Activated naive CD4-positive, alpha-beta T cell (primary cell): ENCODE results near the gene LACTB.

ENCODE experiments used
- DNase-seq, 4 experiments: peaks; one replicate each; lab custom pipeline; 2025; lab: John Stamatoyannopoulos, UW

Gene LACTB

DNA sequence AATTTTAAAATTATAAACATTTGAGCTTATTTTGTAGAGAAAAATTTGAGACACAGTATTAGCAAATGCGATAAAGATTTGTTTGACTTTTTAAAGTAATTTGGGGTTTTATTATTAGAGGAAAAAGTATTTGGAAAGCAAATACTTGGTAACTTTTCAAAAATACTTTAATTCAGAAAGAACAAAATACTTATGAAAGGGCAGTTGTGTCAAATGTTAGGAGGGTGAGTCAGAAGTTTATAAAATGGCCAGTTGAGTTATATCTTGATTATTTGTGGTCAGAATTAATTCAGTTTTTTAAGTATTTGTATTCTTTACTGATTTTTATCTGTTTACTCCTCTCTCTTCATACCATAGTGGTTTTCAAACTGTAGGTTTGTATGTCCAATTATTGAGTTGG is 12.1 kb downstream of the LACTB start:
- no peak for DNase-seq

DNA sequence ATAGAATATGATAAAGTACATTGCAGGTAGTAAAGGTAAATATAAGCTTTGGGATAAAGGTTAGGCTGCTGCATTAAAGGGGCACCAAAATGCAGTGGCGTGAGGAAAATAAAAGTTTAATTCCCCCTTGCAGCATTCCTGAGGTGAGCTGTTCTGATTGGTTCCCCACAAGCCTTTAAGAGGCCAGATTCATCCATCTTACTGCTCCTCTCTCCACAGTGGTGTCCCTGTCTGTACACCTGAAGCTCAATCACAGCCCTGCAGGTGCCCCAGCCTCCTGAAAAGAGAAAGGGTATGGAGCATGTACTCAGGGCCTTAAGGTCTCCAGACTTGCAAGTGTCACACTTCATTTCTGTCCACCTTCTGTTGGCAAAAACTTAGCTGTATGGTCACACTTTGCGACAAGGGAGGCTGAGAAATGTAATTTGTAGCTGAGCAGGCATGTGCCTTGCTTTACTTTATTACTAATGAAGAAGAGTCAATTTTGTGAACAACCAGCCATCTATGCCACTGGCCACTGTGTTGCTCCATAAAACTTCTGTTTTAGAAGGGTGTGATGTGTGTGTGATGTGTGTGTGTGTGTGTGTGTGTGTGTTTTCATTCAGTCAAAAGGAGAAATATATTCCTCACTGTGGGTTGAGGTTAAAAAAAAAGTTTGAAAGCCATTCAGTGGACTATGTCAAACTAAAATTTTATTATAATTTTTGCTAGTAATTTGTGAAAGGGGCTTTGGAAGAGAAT is 12.8 kb downstream of the LACTB start:
- DNase-seq, result no peak

GRCh38 chr15:63135281-63135680 is 13.6 kb downstream of the LACTB start:
- DNase-seq, result no peak

GRCh38 chr15:63135804-63136203 is 14.1 kb downstream of the LACTB start:
- no peak for DNase-seq

DNA sequence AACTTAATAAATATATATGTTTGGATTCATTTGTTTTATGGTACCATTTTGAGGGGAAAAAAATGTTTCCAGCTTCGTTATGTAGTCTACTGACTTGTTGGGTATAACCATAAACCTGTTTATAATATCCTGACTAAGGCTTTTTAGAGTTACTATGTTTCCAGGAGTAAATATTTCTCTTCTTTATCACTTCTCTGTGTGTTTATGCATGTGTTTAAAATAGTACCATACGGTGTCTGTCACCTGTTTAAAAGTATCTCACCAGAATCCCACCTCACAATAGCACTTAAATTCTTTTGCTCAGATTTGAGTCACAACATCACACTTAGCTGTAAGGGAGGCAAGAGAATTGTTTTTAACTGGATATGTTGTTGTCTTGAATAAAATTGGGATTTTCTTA is 15.1 kb downstream of the LACTB start:
- DNase-seq, result no peak

DNA sequence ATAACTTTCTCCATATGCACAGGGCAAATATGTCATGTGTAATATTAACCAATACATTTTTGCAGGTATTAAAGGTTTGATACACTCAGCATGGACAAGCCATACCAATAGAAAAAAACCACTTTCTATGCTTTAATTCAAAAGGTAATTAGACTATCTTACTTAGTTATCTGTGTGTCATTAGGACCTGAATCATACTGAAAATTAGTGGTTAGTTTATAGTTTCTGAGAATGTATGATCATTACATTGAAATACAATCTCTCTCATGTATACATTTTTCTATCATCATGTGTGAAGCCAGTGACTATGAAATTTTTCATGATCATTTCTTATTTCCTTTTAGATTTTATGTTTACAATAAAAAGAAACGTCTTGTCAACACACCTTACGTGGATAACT is 19.3 kb downstream of the LACTB start:
- no peak for DNase-seq

DNA sequence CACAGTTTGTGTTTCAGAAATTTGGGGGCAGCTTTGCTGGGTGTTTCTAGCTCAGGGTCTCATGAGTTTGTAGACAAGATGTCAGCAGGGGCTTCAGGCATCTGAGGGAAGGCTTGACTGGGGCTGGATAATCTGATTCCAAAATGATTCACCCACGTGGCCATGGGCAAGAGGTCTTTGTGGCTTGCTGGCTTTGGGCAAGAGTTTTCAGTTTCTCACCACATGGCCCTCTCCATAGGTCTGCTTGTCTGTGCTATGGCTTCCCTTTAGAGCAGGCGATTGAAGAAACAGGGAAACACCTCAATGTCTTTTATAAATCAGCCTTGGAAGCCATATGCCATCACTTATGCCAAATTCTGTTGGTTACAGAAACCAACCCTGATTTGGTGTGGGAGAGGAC is 23.8 kb downstream of the LACTB start:
- no peak for DNase-seq

DNA sequence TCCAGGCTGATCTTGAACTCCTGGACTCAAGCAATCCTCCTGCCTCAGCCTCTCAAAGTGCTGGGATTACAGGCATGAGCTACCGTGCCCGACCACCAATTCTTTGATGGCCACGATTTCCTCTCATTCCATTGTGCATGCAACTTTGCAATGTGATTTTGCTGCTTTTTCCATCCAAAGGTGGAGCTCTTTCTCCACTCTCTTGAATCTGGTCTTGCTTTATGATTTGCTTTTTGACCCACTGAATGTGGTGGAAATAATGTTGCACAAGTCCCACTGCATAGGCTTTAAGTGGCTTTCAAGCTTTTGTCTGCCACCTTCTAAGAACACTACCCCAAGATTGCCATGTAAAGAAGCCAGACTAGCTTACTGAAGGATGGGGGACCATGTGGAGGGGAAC is 25.0 kb downstream of the LACTB start:
- DNase-seq, result no peak

DNA sequence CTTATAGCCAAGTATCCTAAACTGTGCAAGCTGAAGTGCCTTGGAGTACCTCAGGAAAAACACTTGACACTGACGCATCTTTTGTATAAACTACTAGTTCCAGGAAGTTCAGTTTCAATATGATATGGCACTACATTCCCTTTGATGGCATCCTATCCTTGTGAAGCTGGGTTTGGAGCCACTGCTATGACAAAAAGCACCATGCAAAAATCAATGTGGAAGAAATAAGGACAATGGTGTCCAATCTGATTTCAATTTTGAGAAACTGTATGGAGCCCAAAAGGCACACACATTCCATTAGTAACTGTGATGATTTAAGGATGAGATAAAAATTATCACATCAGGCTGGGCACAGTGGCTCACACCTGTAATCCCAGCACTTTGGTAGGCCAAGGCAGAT is 30.0 kb downstream of the LACTB start:
- no peak for DNase-seq

DNA sequence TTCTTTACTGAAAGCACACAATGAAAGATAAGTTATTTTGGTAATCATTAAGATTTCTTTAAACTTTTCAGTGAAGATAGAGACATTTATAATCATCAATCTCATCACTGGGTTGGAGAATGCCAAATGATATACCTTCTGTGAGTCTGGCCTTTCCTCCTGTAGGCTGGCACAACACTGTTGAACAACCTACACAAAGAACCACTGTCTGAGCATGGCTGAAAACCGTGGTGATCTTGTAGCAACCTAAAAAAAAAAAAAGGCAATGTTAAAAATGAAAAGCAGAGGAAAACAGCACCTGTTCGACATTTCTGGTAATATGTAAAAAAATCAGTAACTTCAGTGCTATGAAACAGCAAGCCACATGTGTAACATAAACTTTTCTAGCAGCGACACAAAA is 33.8 kb downstream of the LACTB start:
- DNase-seq, result no peak

- no peak for DNase-seq
Observed at GRCh38 chr15:63156086-63156710, 34.5 kb downstream of the LACTB start.

DNA sequence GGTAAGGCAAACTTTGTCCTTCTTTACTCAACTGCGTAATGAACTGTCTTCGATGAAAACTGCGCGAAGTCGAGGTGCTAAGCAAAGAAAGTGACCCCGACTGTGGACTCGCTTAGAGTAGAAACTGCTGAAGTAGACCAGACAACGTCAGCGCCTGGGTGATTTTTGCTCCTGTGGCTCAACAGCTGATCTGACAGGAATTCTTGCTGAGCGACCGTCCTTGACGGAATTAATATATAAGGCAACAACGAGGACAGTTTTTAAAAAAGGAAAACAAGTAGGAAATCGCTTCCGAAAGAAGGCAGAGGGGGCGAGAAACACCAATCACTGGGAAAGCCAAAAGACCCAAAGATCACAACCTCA is 35.1 kb downstream of the LACTB start:
- DNase-seq, result no peak

DNA sequence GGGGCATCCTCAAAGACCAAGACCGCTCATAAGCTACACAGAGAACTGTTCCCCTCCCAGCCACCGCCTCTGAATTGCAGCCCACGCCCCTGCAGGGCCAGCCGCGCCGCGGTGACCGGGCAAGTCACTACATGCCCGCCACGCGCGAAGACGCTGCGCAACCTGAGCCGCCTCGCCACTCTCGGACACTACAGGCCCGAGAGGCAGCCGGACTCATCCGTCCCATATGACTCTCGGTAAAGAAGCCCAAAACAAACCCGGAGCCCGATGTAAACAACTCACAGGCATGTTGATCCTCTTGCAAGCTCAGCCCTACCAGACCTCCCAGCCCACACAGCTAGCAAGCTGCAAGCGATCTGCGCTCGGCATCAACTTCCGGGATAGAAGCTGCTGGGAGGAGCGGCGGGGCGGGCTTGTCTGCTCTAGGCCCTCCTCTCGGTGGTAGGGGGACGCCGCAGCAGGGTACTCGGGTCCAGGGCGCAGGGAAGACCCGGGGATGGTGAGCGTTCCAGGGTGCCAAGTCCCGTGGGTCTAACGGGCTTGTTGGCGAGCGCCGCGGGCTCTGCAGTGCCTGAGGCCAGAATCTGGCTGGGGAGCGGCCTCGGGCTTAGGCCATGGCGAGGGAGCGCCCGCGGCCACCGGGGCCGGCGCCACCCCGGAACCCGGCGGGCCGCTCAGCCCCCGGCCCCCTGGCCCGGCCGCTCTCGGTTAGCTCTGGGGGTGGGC is 35.6 kb downstream of the LACTB start, which contains the start of gene RPS27L:
RPS27L (minus strand) TSS at position 360 of the 726 bp plus-strand sequence; CDS start at position 288, 72 bp downstream.
- peak; percentile 56 to 81 (median 68) for DNase-seq

DNA sequence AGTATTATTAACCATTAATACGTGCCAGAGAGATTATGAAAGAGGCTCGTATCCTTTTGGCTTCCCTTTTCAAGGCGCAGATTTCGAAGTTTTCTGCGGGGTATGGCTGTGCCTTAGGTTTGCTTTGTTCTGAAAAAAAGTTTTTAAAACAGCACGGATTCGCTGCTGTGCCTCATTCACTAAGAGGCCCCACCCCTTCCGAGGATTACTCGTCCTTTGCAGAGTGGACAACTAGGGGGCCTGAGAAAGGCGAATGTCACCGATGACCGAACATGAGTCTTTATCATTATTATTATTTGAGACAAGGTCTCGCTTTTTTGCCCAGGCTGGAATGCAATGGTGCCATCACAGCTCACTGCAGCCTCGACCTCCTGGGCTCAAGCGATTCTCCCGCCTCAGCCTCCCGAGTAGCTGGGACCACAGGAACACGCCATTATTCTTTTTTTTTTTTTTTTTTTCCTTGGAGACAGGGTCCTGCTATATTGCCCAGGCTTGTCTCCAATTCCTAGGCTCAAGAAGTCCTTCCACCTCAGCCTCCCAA is 36.3 kb downstream of the LACTB start:
- no peak for DNase-seq

- no peak for DNase-seq
Observed at GRCh38 chr15:63160638-63161037, 39.0 kb downstream of the LACTB start.

DNA sequence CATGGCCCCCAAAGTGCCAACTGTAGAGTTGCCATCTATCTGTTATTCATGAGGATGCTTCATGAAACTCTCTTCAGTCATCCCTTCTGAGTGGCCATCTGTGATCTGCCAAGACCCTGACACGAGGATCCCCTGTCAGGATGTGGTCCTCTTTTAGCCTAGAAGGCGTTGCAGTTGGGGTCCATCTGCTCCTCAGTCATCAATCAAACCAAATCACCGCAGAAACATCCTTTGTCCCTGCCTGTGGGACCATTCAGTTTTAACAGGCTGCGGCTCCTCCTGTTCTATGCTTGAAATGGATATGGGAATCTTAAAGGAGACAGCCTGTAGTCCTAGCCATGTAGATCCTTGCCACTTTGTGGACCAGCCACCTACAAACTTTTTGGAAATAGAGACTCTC is 41.6 kb downstream of the LACTB start:
- DNase-seq, result no peak

DNA sequence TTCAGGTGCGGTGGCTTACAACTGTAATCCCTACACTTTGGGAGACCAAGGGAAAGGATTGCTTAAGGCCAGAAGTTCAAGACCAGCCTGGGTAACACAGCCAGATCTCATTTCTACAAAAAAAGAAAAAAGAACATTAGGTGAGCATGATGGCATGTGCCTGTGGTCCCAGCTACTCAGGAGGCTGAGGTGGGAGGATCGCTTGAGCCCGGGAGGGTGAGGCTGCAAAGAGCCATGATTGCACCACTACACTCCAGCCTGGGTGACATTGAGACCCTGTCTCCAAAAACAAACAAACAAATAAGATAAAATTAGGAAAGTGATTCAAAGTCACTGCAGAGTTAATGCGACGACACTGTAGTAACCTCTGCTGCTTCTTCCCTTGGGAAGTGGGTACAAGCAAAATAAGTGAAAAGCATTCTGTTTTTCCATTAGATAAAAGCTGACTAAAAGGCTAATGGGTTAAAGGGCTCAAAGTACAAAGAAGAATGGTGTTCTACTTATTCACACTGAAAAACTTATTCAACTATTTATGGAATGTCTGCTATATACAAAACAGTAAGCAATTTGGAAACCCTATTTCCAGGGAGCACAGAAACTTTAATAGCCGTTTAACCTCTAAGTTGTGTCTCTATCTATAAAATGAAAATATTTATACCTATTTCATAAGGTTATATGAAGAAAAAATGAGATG is 43.7 kb downstream of the LACTB start:
- no peak for DNase-seq

DNA sequence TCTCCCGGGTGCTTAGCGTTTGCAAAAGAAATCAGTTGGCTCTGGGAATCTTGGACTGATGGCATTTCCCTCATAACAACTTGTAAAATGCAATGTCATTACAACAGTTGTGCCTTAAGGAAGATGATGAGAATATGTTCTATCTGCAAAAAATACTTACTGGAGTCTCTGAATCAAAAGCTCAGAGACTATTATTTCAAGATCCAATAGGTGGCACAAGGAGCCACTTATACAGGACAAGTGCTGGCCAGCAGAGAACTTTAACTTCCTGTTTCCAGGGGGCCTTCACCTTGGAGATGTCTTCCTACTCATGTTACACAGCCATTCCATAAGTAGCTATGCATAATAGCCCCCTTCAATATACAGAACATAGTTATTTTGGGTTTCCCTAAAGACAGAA is 44.6 kb downstream of the LACTB start:
- no peak for DNase-seq

GRCh38 chr15:63169788-63170187 is 48.1 kb downstream of the LACTB start:
- no peak for DNase-seq

DNA sequence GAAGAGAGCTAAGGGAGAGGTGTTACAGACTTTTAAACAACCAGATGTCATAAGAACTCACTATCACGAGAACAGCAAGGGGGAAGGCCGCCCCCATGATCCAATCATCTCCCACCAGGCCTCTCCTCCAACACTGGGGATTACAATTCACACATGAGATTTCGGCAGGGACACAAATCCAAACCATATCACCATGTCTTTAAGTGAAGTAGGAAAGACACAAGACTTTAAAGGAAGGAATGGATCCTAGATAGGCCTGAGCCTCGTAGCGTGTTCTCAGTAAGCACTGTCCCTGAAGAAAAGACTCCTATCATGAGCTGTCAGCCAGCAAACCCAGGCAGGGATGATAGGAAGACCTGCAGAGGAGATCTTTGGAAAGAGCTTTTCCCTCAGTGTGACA is 50.7 kb downstream of the LACTB start:
- DNase-seq, result no peak

DNA sequence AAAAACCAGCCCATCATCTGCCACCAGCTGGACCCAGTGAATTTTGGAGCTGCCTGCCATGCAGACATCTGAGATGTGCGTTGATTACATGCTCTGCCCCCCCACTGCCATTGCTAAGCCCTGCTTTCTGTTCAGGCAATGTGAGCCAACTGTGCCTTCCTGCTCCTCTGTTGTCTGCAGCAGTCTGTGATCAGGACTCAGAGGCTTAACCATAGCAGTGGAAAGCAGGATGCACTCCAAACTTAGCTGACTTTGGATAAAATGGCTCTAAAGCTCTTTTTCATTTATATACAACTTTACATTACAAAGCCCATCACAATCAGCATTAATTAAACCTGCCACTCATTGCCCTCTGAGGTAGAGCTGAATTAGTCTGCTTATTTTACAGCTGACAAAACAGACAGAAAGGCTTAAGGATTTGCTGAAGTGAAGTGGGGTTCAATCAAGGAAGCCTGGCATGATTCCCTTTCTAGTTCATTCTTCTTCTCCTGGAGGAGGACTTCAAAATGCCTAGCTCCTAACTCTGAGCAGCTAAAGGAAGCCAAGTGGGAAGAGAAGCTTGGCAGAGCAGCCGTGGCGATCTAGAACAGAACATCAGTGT is 51.3 kb downstream of the LACTB start:
- DNase-seq, result no peak

- no peak for DNase-seq
Observed at GRCh38 chr15:63176302-63176701, 54.6 kb downstream of the LACTB start.
